ENCODE data around the gene RNASE8. TPM values are rescaled to one million over a fixed set of nuclear protein-coding genes. Genes with fewer than 3 reads are reported as not detected.

Gene RNASE8
- total and polyA plus RNA-seq, 8 donors: not detected

- no peaks in the 10 kb centered on the region for H3K36me3 ChIP-seq
- DNase-seq: no peak
- H3K4me3 ChIP-seq: no peak overlapping the region
- H3K27me3 ChIP-seq: no peaks in the 10 kb centered on the region
- 76 to 83% (median 80%) methylated on average over 5 of the region's 5 CpGs for WGBS, 5 donors
- H3K27ac ChIP-seq: no peak overlapping the region
- TF ChIP-seq POLR2A (IDR thresholded peaks at IDR 0.05): no peak
- no peak for TF ChIP-seq POLR2AphosphoS5 (IDR thresholded peaks at IDR 0.05)
- TF ChIP-seq EP300 (IDR thresholded peaks at IDR 0.05): no peak
- TF ChIP-seq, protein P1, sequence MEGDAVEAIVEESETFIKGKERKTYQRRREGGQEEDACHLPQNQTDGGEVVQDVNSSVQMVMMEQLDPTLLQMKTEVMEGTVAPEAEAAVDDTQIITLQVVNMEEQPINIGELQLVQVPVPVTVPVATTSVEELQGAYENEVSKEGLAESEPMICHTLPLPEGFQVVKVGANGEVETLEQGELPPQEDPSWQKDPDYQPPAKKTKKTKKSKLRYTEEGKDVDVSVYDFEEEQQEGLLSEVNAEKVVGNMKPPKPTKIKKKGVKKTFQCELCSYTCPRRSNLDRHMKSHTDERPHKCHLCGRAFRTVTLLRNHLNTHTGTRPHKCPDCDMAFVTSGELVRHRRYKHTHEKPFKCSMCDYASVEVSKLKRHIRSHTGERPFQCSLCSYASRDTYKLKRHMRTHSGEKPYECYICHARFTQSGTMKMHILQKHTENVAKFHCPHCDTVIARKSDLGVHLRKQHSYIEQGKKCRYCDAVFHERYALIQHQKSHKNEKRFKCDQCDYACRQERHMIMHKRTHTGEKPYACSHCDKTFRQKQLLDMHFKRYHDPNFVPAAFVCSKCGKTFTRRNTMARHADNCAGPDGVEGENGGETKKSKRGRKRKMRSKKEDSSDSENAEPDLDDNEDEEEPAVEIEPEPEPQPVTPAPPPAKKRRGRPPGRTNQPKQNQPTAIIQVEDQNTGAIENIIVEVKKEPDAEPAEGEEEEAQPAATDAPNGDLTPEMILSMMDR (IDR thresholded peaks at IDR 0.05): no peak
- no peaks in the 10 kb centered on the region for H3K9me3 ChIP-seq
- intact Hi-C loops (cut with DNase I; ENCODE audit: low total_unique reads): no loop called here
- H3K4me1 ChIP-seq: no peaks in the 10 kb centered on the region
These were observed 25.1 kb upstream of the RNASE8 start for GRCh38 chr14:21032326-21033132.

DNA sequence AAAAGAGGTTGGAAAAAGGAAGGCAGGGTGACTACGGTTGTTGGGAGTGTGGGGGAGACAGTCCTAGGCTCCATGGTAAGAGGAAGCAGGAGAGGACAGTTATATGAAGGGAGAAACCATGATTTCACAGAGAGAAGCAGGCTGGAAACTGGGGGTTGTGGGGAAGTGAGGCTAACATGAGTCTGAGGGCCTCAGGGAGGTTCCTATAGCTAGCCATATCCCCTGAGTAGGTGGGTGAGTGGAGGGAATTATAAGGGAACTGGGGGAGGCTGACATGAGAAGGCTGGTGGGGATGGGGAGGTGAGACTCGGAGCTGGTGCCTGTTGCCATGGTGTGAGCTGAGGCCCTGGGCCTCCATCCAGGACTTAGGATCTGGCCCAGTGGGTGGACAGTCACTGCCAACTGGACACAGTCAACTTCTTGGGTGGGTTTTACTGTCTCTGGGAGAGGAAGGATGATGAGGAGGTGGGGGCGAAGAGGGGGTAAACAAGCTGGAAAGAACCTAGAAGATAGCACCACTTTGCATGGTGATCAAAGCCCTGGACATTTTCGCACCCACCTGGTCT, 24.4 kb upstream of the RNASE8 start:
- WGBS, 5 donors: 82 to 93% (median 89%) methylated on average over 4 of the region's 4 CpGs
- H3K36me3 ChIP-seq: no peaks in the 10 kb centered on the region
- peaks cover 2 to 7% (median 3%) of the 10 kb centered on the region in 4 donors for H3K4me1 ChIP-seq
- no peak overlapping the region for H3K4me3 ChIP-seq
- intact Hi-C loops (cut with DNase I; ENCODE audit: low total_unique reads): no loop called here
- DNase-seq: no peak
- H3K27ac ChIP-seq: no peak overlapping the region
- TF ChIP-seq POLR2A (IDR thresholded peaks at IDR 0.05) (no peak), EP300 (IDR thresholded peaks at IDR 0.05) (no peak), POLR2AphosphoS5 (IDR thresholded peaks at IDR 0.05) (no peak)
- TF ChIP-seq, protein P1 (IDR thresholded peaks at IDR 0.05): no peak
- no peaks in the 10 kb centered on the region for H3K9me3 ChIP-seq
- H3K27me3 ChIP-seq: no peaks in the 10 kb centered on the region

DNA sequence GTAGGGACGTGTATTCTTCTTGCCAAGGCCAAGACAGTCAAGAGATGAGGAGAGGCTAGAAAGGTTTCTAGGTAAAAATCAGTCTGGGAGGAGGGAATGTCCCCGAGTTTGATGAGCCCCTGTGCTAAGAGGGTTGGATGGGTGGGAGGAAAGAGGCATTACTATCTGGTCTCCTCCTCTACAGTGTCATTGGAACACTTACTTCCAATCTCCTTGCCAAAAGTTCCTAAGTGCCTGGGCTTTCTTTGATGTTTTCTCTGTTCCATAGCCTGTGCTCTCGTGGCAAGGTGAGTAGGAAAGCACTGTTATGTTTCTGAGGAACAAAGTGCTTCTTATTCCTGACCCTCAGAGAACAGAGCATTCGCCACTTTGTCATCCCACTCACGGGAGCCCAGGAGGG, 22.9 kb upstream of the RNASE8 start, which contains the start of gene RNASE13:
Gene RNASE13 (minus strand): TSS at position 101 of the 400 bp plus-strand sequence. CDS start 519 bp downstream, outside the sequence.
- intact Hi-C loops (cut with DNase I; ENCODE audit: low total_unique reads): no loop called here
- TF ChIP-seq EP300 (IDR thresholded peaks at IDR 0.05): no peak
- no peak for TF ChIP-seq POLR2AphosphoS5 (IDR thresholded peaks at IDR 0.05)
- no peak for TF ChIP-seq POLR2A (IDR thresholded peaks at IDR 0.05)
- TF ChIP-seq, protein P1 (IDR thresholded peaks at IDR 0.05): no peak
- peaks cover 17 to 22% (median 18%) of the 10 kb centered on the region in 4 donors for H3K4me1 ChIP-seq
- 77 to 82% (median 78%) methylated on average over 5 of the region's 5 CpGs for WGBS, 5 donors
- H3K27me3 ChIP-seq: no peaks in the 10 kb centered on the region
- no peak within 1 kb of the TSS for H3K27ac ChIP-seq
- H3K9me3 ChIP-seq: no peaks in the 10 kb centered on the region
- no peaks in the 10 kb centered on the region for H3K36me3 ChIP-seq
- H3K4me3 ChIP-seq: no peak within 1 kb of the TSS
- DNase-seq: no peak

GRCh38 chr14:21036751-21037150, 20.9 kb upstream of the RNASE8 start:
- Histone ChIP-seq H3K4me1 (peaks cover 20 to 27% (median 23%) of the 10 kb centered on the region in 4 donors), H3K27ac (no peak overlapping the region), H3K4me3 (no peak overlapping the region), H3K27me3 (no peaks in the 10 kb centered on the region), H3K9me3 (no peaks in the 10 kb centered on the region), H3K36me3 (no peaks in the 10 kb centered on the region)
- intact Hi-C loops (cut with DNase I; ENCODE audit: low total_unique reads): no loop called here
- TF ChIP-seq POLR2A (IDR thresholded peaks at IDR 0.05): no peak
- TF ChIP-seq, protein P1 (IDR thresholded peaks at IDR 0.05): no peak
- no peak for TF ChIP-seq EP300 (IDR thresholded peaks at IDR 0.05)
- no peak for TF ChIP-seq POLR2AphosphoS5 (IDR thresholded peaks at IDR 0.05)
- WGBS, 5 donors: 90 to 99% (median 95%) methylated on average over 6 to 7 of the region's 7 CpGs
- DNase-seq: no peak

All from stomach (tissue), 9 donors.